ENCODE measurements around the gene SORCS2. TPM values are rescaled to one million over a fixed set of nuclear protein-coding genes. Genes with fewer than 3 reads are reported as not detected.

Gene SORCS2
- total RNA-seq, 1 experiment from 2014 or later: not detected

GRCh38 chr4:7519638-7520376 lies 327.5 kb downstream of the SORCS2 start:
- H3K4me3 Mint-ChIP-seq (ENCODE audit: low read depth, unreplicated experiment): no peak overlapping the region
- H3K9me3 Mint-ChIP-seq (ENCODE audit: low read depth, unreplicated experiment): no peaks in the 10 kb centered on the region
- intact Hi-C loops (cut with micrococcal nuclease; ENCODE audit: unreplicated experiment): no loop called here
- no peaks in the 10 kb centered on the region for H3K4me1 Mint-ChIP-seq (ENCODE audit: low read depth, unreplicated experiment)
- H3K36me3 Mint-ChIP-seq (ENCODE audit: insufficient read depth, unreplicated experiment): no peaks in the 10 kb centered on the region
- peaks cover 94% of the 10 kb centered on the region for H3K27me3 Mint-ChIP-seq (ENCODE audit: unreplicated experiment)
- CTCF ChIA-PET: no interaction called here
- DNase-seq: no peak
- TF ChIP-seq CTCF (IDR thresholded peaks at IDR 0.05; ENCODE audit: unreplicated experiment): no peak
- H3K27ac Mint-ChIP-seq (ENCODE audit: unreplicated experiment): no peak overlapping the region
- no TSS peak for BruUV-seq (replicated peaks)

GRCh38 chr4:7521666-7522065 lies 329.3 kb downstream of the SORCS2 start:
- no TSS peak for BruUV-seq (replicated peaks)
- CTCF ChIA-PET: no interaction called here
- intact Hi-C loops (cut with micrococcal nuclease; ENCODE audit: unreplicated experiment): no loop called here
- peaks cover 100% of the 10 kb centered on the region for H3K27me3 Mint-ChIP-seq (ENCODE audit: unreplicated experiment)
- DNase-seq: no peak
- H3K4me3 Mint-ChIP-seq (ENCODE audit: low read depth, unreplicated experiment): no peak overlapping the region
- H3K36me3 Mint-ChIP-seq (ENCODE audit: insufficient read depth, unreplicated experiment): no peaks in the 10 kb centered on the region
- no peaks in the 10 kb centered on the region for H3K9me3 Mint-ChIP-seq (ENCODE audit: low read depth, unreplicated experiment)
- TF ChIP-seq CTCF (IDR thresholded peaks at IDR 0.05; ENCODE audit: unreplicated experiment): no peak
- no peak overlapping the region for H3K27ac Mint-ChIP-seq (ENCODE audit: unreplicated experiment)
- H3K4me1 Mint-ChIP-seq (ENCODE audit: low read depth, unreplicated experiment): no peaks in the 10 kb centered on the region

GRCh38 chr4:7522452-7523220 lies 330.3 kb downstream of the SORCS2 start:
- no peak for TF ChIP-seq CTCF (IDR thresholded peaks at IDR 0.05; ENCODE audit: unreplicated experiment)
- CTCF ChIA-PET: no interaction called here
- intact Hi-C loops (cut with micrococcal nuclease; ENCODE audit: unreplicated experiment): no loop called here
- Mint-ChIP-seq H3K27me3 (ENCODE audit: unreplicated experiment) (peaks cover 100% of the 10 kb centered on the region), H3K4me3 (ENCODE audit: low read depth, unreplicated experiment) (no peak overlapping the region), H3K4me1 (ENCODE audit: low read depth, unreplicated experiment) (no peaks in the 10 kb centered on the region), H3K36me3 (ENCODE audit: insufficient read depth, unreplicated experiment) (no peaks in the 10 kb centered on the region), H3K9me3 (ENCODE audit: low read depth, unreplicated experiment) (no peaks in the 10 kb centered on the region), H3K27ac (ENCODE audit: unreplicated experiment) (no peak overlapping the region)
- no peak for DNase-seq
- no TSS peak for BruUV-seq (replicated peaks)

- CTCF ChIA-PET: interaction anchor here (1.0 kb wide), 1 partner anchor 67 kb away, joined by 5 read pairs; no protein-coding TSS in a partner anchor
- no peak for TF ChIP-seq CTCF (IDR thresholded peaks at IDR 0.05; ENCODE audit: unreplicated experiment)
- H3K4me1 Mint-ChIP-seq (ENCODE audit: low read depth, unreplicated experiment): no peaks in the 10 kb centered on the region
- DNase-seq: no peak
- H3K27ac Mint-ChIP-seq (ENCODE audit: unreplicated experiment): no peak overlapping the region
- intact Hi-C loops (cut with micrococcal nuclease; ENCODE audit: unreplicated experiment): no loop called here
- H3K4me3 Mint-ChIP-seq (ENCODE audit: low read depth, unreplicated experiment): no peak overlapping the region
- peaks cover 100% of the 10 kb centered on the region for H3K27me3 Mint-ChIP-seq (ENCODE audit: unreplicated experiment)
- BruUV-seq (replicated peaks): no TSS peak
- H3K36me3 Mint-ChIP-seq (ENCODE audit: insufficient read depth, unreplicated experiment): no peaks in the 10 kb centered on the region
- no peaks in the 10 kb centered on the region for H3K9me3 Mint-ChIP-seq (ENCODE audit: low read depth, unreplicated experiment)
Observed at GRCh38 chr4:7523526-7523925, 331.2 kb downstream of the SORCS2 start.
